ENCODE measurements around the gene RPS16.

Gene RPS16

GRCh38 chr19:39471756-39472536 lies 36.2 kb upstream of the RPS16 start:
- H3K27me3 ChIP-seq, result no peaks in the 10 kb centered on the region
- no peaks in the 10 kb centered on the region for H3K9me3 ChIP-seq
- no peak overlapping the region for H3K27ac ChIP-seq
- TF ChIP-seq CTCF (IDR thresholded peaks at IDR 0.05), result no peak
- peaks cover 94% of the 10 kb centered on the region for H3K36me3 ChIP-seq
- no peak overlapping the region for H3K4me3 ChIP-seq (ENCODE audit: low read depth in 1 of 2, low read length in 1 of 2)
- H3K4me1 ChIP-seq (ENCODE audit: control insufficient read depth in 1 of 2, insufficient read depth in 1 of 2, low read depth in 1 of 2, low read length in 1 of 2), result no peaks in the 10 kb centered on the region

DNA sequence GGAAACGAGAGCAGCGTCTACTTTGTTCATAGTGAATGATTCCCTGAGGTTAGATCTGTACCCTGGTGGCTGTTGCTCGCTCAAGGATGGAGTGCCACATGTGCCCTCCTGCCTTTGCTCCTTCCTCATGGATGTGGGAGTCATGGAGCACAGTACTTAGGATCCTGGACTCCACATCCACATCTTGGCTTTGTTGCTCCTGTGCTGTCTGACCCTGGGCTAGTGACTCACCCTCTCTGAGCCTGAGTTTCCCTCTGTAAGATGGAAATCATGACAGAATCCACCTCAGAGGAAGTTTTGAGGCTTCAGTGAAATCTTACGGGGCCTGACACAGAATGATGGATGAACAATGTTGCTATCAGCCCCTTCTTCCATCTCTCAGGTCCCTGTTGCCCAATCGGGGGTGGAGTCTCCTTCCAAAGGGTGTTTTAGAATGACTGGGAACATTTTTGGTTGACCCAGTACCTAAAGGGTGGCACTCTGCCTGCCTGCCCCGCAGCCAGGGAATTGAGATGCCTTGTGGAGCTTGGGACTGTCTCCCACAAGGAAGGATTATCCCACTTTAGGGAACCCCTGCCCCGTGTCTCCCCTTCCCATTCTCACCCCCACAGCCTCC lies 35.1 kb upstream of the RPS16 start:
- TF ChIP-seq CTCF (IDR thresholded peaks at IDR 0.05), result no peak
- H3K27me3 ChIP-seq, result no peaks in the 10 kb centered on the region
- H3K4me1 ChIP-seq (ENCODE audit: control insufficient read depth in 1 of 2, insufficient read depth in 1 of 2, low read depth in 1 of 2, low read length in 1 of 2), result no peaks in the 10 kb centered on the region
- H3K27ac ChIP-seq, result no peak overlapping the region
- no peaks in the 10 kb centered on the region for H3K9me3 ChIP-seq
- H3K4me3 ChIP-seq (ENCODE audit: low read depth in 1 of 2, low read length in 1 of 2), result no peak overlapping the region
- H3K36me3 ChIP-seq, result peaks cover 97% of the 10 kb centered on the region

- peaks cover 100% of the 10 kb centered on the region for H3K36me3 ChIP-seq
Measured at GRCh38 chr19:39469567-39469966, 33.8 kb upstream of the RPS16 start.

DNA sequence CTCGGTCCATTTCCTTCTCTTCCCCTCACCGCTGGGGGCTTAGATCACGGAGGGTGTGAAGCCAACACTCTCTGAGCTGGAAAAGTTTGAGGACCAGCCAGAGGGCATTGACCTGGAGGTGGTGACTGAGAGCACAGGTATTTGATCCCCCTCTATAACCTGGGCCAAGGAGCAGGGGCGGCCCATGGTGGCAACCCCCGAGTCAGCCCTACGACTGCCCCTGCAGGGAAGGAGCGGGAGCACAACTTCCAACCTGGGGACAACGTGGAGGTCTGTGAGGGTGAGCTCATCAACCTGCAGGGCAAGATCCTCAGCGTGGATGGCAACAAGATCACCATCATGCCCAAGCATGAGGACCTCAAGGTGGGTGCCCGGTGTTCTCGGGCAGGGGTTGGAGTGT lies 33.3 kb upstream of the RPS16 start:
- no peaks in the 10 kb centered on the region for H3K9me3 ChIP-seq
- no peak overlapping the region for H3K27ac ChIP-seq
- no peaks in the 10 kb centered on the region for H3K27me3 ChIP-seq
- H3K4me1 ChIP-seq (ENCODE audit: control insufficient read depth in 1 of 2, insufficient read depth in 1 of 2, low read depth in 1 of 2, low read length in 1 of 2), result no peaks in the 10 kb centered on the region
- H3K4me3 ChIP-seq (ENCODE audit: low read depth in 1 of 2, low read length in 1 of 2), result no peak overlapping the region
- no peak for TF ChIP-seq CTCF (IDR thresholded peaks at IDR 0.05)
- peaks cover 100% of the 10 kb centered on the region for H3K36me3 ChIP-seq

More at GRCh38 chr19:39469567-39469966, 33.8 kb upstream of the RPS16 start:
- no peak overlapping the region for H3K4me3 ChIP-seq (ENCODE audit: low read depth in 1 of 2, low read length in 1 of 2)
- no peak overlapping the region for H3K27ac ChIP-seq
- no peaks in the 10 kb centered on the region for H3K27me3 ChIP-seq
- no peaks in the 10 kb centered on the region for H3K9me3 ChIP-seq
- no peak for TF ChIP-seq CTCF (IDR thresholded peaks at IDR 0.05)
- no peaks in the 10 kb centered on the region for H3K4me1 ChIP-seq (ENCODE audit: control insufficient read depth in 1 of 2, insufficient read depth in 1 of 2, low read depth in 1 of 2, low read length in 1 of 2)

DNA sequence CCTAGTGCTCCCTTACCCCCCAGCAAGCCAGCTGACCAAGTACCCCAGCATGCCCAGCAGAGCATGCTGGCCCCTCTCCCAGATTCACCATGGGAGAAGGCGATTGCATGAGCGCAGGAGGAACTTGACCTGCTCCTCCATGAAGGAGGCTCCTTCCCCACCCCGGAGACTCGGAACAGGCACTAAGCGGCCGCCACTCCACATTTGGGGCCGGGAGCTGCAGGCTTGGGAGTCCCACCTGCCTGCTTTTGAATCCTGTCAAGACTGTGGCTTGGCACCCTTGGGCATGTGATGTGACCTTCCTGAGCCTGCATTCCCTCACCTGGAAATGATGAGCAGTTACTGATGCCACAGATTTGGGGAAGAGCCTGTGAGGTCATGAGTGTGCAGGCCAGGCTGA lies 32.2 kb upstream of the RPS16 start:
- no peak overlapping the region for H3K27ac ChIP-seq
- H3K9me3 ChIP-seq, result no peaks in the 10 kb centered on the region
- H3K36me3 ChIP-seq, result peaks cover 91% of the 10 kb centered on the region

More for the DNA sequence above, 32.2 kb upstream of the RPS16 start:
- Histone ChIP-seq H3K27me3 (no peaks in the 10 kb centered on the region), H3K4me1 (ENCODE audit: control insufficient read depth in 1 of 2, insufficient read depth in 1 of 2, low read depth in 1 of 2, low read length in 1 of 2) (no peaks in the 10 kb centered on the region), H3K4me3 (ENCODE audit: low read depth in 1 of 2, low read length in 1 of 2) (no peak overlapping the region)
- TF ChIP-seq CTCF (IDR thresholded peaks at IDR 0.05), result no peak

All from neutrophil (primary cell).